ENCODE data around the gene TBCD.
"Not testable (repeated sequence)": the region's sequence is repeated elsewhere in the genome, so short reads cannot be mapped to it uniquely, and the experiment has no call there.

Gene TBCD

GRCh38 chr17:82959990-82960418 is 208.1 kb downstream of the TBCD start:
- FAIRE-seq (no peak), DNase-seq (ENCODE audit: insufficient read length, low spot score) (no peak)
- TF ChIP-seq CTCF (IDR thresholded peaks at IDR 0.05; ENCODE audit: insufficient read depth, missing control alignments): no peak

- FAIRE-seq (no peak), DNase-seq (ENCODE audit: insufficient read length, low spot score) (no peak)
- TF ChIP-seq CTCF (IDR thresholded peaks at IDR 0.05; ENCODE audit: insufficient read depth, missing control alignments): no peak
These were observed 208.8 kb downstream of the TBCD start for GRCh38 chr17:82960419-82961271.

GRCh38 chr17:82961366-82962162 is 209.7 kb downstream of the TBCD start:
- FAIRE-seq: no peak
- no peak for DNase-seq (ENCODE audit: insufficient read length, low spot score)
- no peak for TF ChIP-seq CTCF (IDR thresholded peaks at IDR 0.05; ENCODE audit: insufficient read depth, missing control alignments)

- FAIRE-seq (no peak), DNase-seq (ENCODE audit: insufficient read length, low spot score) (no peak)
- no peak for TF ChIP-seq CTCF (IDR thresholded peaks at IDR 0.05; ENCODE audit: insufficient read depth, missing control alignments)
These were observed 210.4 kb downstream of the TBCD start for GRCh38 chr17:82962163-82962720.

GRCh38 chr17:82963104-82963950 is 211.5 kb downstream of the TBCD start:
- FAIRE-seq (no peak), DNase-seq (ENCODE audit: insufficient read length, low spot score) (no peak)
- TF ChIP-seq CTCF (IDR thresholded peaks at IDR 0.05; ENCODE audit: insufficient read depth, missing control alignments): no peak

- FAIRE-seq; DNase-seq (ENCODE audit: insufficient read length, low spot score): not testable (repeated sequence)
These were observed 212.6 kb downstream of the TBCD start for GRCh38 chr17:82964451-82964850.

- no peak for DNase-seq (ENCODE audit: insufficient read length, low spot score)
- no peak for FAIRE-seq
- no peak for TF ChIP-seq CTCF (IDR thresholded peaks at IDR 0.05; ENCODE audit: insufficient read depth, missing control alignments)
These were observed 213.0 kb downstream of the TBCD start for GRCh38 chr17:82964851-82965341.

Measured in D721Med (cell line).